Trophoblast cell (in vitro differentiated cells and primary cell): Measurements from ENCODE around the gene OR8G5.
"Not testable (repeated sequence)": the region's sequence is repeated elsewhere in the genome, so short reads cannot be mapped to it uniquely, and the experiment has no call there.

Experiments used
- DNase-seq, 2 donors: peaks; one replicate each; pipeline ENCODE4 v3.0.0-alpha.2; 2016
- H2AFZ ChIP-seq: 2 replicates; pipeline ENCODE4 v1.6.1; 2013; ENCODE audit warnings: low read length, moderate library complexity, mild to moderate bottlenecking; ENCODE audit not compliant: insufficient read depth, poor library complexity
- H2AK5ac ChIP-seq: 2 replicates; pipeline ENCODE4 v1.6.1; 2013; ENCODE audit warnings: mild to moderate bottlenecking, low read length
- H2BK120ac ChIP-seq: 2 replicates; pipeline ENCODE4 v1.6.1; 2013; ENCODE audit warnings: low read length, mild to moderate bottlenecking, moderate library complexity; ENCODE audit not compliant: insufficient read depth, poor library complexity
- H2BK12ac ChIP-seq: 2 replicates; pipeline ENCODE4 v1.6.1; 2013; ENCODE audit warnings: mild to moderate bottlenecking, low read length, moderate library complexity
- H2BK5ac ChIP-seq: 2 replicates; pipeline ENCODE4 v1.6.1; 2013; ENCODE audit warnings: low read length, low read depth, moderate library complexity, mild to moderate bottlenecking; ENCODE audit not compliant: poor library complexity
- H3K14ac ChIP-seq: 2 replicates; pipeline ENCODE4 v1.6.1; 2013; ENCODE audit warnings: mild to moderate bottlenecking, low read length
- H3K18ac ChIP-seq: 2 replicates; pipeline ENCODE4 v1.6.1; 2013; ENCODE audit warnings: mild to moderate bottlenecking, low read length
- H3K23ac ChIP-seq: 2 replicates; pipeline ENCODE4 v1.6.1; 2013; ENCODE audit warnings: low read length
- H3K27ac ChIP-seq: 2 replicates; pipeline ENCODE4 v1.5.1; 2013; ENCODE audit warnings: low read depth, mild to moderate bottlenecking, inconsistent platforms, low read length, moderate library complexity
- H3K27me3 ChIP-seq: 2 replicates; pipeline ENCODE4 v1.6.1; 2013; ENCODE audit warnings: inconsistent platforms, mild to moderate bottlenecking, low read length, moderate library complexity; ENCODE audit not compliant: insufficient read depth
- H3K36me3 ChIP-seq, 2 experiments: 1 replicate in 1 of 2; 2 replicates in 1 of 2; pipeline ENCODE4 v1.6.1; 2013; ENCODE audit warnings: low read length in 2 of 2, mild to moderate bottlenecking in 2 of 2, moderate library complexity in 1 of 2; ENCODE audit not compliant: insufficient read depth in 2 of 2, control insufficient read depth in 1 of 2
- H3K4ac ChIP-seq: 2 replicates; pipeline ENCODE4 v1.6.1; 2013; ENCODE audit warnings: low read depth, mild to moderate bottlenecking, low read length, moderate library complexity
- H3K4me1 ChIP-seq, 2 experiments: 1 replicate in 1 of 2; 2 replicates in 1 of 2; pipeline ENCODE4 v1.6.1; 2013; ENCODE audit warnings: low read length in 2 of 2, mild to moderate bottlenecking in 2 of 2, moderate library complexity in 1 of 2; ENCODE audit not compliant: insufficient read depth in 2 of 2, control insufficient read depth in 1 of 2
- H3K4me2 ChIP-seq: 2 replicates; pipeline ENCODE4 v1.6.1; 2013; ENCODE audit warnings: inconsistent platforms, mild to moderate bottlenecking, low read length, moderate library complexity
- H3K4me3 ChIP-seq: 2 replicates; pipeline ENCODE4 v1.5.1; 2013; ENCODE audit warnings: mild to moderate bottlenecking, low read depth, low read length, inconsistent platforms
- H3K79me1 ChIP-seq: one replicate; pipeline ENCODE4 v1.6.1; 2013; ENCODE audit warnings: low read length
- H3K79me2 ChIP-seq: 2 replicates; pipeline ENCODE4 v1.6.1; 2013; ENCODE audit warnings: low read length, mild to moderate bottlenecking; ENCODE audit not compliant: control insufficient read depth, insufficient read depth, poor library complexity
- H3K9ac ChIP-seq: 2 replicates; pipeline ENCODE4 v1.6.1; 2013; ENCODE audit warnings: mild to moderate bottlenecking, low read length
- H3K9me3 ChIP-seq: 2 replicates; pipeline ENCODE4 v1.6.1; 2013; ENCODE audit warnings: low read depth, mild to moderate bottlenecking, control low read depth, inconsistent platforms, low read length; ENCODE audit not compliant: insufficient read depth
- H4K12ac ChIP-seq: 2 replicates; pipeline ENCODE4 v1.6.1; 2013; ENCODE audit warnings: low read depth, mild to moderate bottlenecking, low read length, moderate library complexity
- H4K8ac ChIP-seq: 2 replicates; pipeline ENCODE4 v1.6.1; 2013; ENCODE audit warnings: low read depth, mild to moderate bottlenecking, low read length, moderate library complexity
- H4K91ac ChIP-seq: one replicate; pipeline ENCODE4 v1.6.1; 2013; ENCODE audit warnings: low read depth, mild to moderate bottlenecking, low read length, moderate library complexity
- WGBS: extraction: QIAGEN DNeasy Blood & Tissue Kit; methylation state at CpG from one replicate; pipeline ENCODE4 v1.1.7; 2013; ENCODE audit warnings: missing lambda C conversion rate; ENCODE audit not compliant: insufficient read length, insufficient coverage; ENCODE audit errors: extremely low coverage; 5-methylcytosine and 5-hydroxymethylcytosine counted together

OR8G5 gene

DNA sequence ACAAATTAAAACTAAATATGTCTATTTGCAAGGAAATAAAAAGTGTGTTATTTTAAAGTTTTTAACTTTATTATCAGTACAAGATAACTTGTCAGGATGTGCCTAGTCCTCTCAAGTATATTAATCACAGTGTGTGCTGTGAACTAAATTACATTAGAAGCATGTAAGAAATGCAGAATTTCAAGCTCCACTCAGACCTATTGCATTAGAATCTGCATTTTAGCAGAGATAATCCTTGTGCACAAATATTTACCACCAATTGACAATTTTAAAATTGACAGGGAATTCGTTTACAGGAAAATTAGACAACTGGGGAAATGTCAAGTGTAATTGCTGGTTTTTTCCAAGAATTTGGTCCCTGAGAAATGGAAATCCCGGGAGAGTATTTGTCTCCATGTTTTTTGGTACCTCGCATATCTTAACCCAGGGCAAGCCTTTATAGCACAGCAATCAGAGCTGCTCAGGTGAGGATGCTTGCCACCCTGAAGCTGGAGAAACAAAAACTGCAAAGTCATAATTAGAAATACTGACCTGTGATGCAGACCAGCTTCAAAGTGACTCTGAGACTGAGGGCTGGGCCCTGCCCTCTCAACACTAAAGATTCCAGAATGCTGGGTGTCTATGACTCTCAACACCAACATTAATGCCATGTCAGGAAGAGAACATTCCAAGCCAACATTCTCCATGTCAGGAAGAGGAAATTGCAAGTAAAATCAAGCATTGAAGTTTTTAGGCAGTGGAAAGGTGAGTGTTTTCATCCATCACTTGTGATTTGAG lies 15.4 kb upstream of the OR8G5 start, which contains the start of gene OR8G1:
Gene OR8G1 (plus strand): TSS at position 475 of the 777 bp plus-strand sequence. CDS start 8,581 bp downstream, outside the sequence.
- H4K12ac ChIP-seq, result no peak within 1 kb of the TSS
- H2BK120ac ChIP-seq, result no peak within 1 kb of the TSS
- H3K4me2 ChIP-seq, result no peak within 1 kb of the TSS
- no peak within 1 kb of the TSS for H2AK5ac ChIP-seq
- H3K14ac ChIP-seq, result no peak within 1 kb of the TSS
- H3K4ac ChIP-seq, result no peak within 1 kb of the TSS
- DNase-seq, result peak; percentile 23 to 92
- no peak within 1 kb of the TSS for H2BK5ac ChIP-seq
- no peaks in the 10 kb centered on the region for H3K36me3 ChIP-seq
- no peaks in the 10 kb centered on the region for H3K27me3 ChIP-seq
- H2BK12ac ChIP-seq, result no peak within 1 kb of the TSS
- H3K4me3 ChIP-seq, result no peak within 1 kb of the TSS
- H3K79me2 ChIP-seq, result no peaks in the 10 kb centered on the region
- H2AFZ ChIP-seq, result no peak within 1 kb of the TSS
- WGBS, result no CpG with 5 or more reads among the region's 3 CpGs
- H3K4me1 ChIP-seq, result no peaks in the 10 kb centered on the region
- no peak within 1 kb of the TSS for H3K18ac ChIP-seq
- H3K23ac ChIP-seq, result no peak within 1 kb of the TSS
- H3K27ac ChIP-seq, result no peak within 1 kb of the TSS
- H4K8ac ChIP-seq, result no peak within 1 kb of the TSS
- no peaks in the 10 kb centered on the region for H3K79me1 ChIP-seq
- no peaks in the 10 kb centered on the region for H3K9me3 ChIP-seq
- no peak within 1 kb of the TSS for H3K9ac ChIP-seq
- no peak within 1 kb of the TSS for H4K91ac ChIP-seq

DNA sequence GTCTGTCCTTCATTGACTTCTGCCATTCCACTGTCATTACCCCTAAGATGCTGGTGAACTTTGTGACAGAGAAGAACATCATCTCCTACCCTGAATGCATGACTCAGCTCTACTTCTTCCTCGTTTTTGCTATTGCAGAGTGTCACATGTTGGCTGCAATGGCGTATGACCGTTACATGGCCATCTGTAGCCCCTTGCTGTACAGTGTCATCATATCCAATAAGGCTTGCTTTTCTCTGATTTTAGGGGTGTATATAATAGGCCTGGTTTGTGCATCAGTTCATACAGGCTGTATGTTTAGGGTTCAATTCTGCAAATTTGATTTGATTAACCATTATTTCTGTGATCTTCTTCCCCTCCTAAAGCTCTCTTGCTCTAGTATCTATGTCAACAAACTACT lies 6.3 kb upstream of the OR8G5 start:
- not testable (repeated sequence) for H4K91ac ChIP-seq, H3K9ac ChIP-seq, H3K23ac ChIP-seq, H2BK120ac ChIP-seq, H3K79me1 ChIP-seq, H3K27ac ChIP-seq, H3K4me2 ChIP-seq, H2AK5ac ChIP-seq, H4K12ac ChIP-seq, H3K36me3 ChIP-seq, H3K4me3 ChIP-seq, H2BK12ac ChIP-seq, DNase-seq, H3K4me1 ChIP-seq, H3K9me3 ChIP-seq, H3K27me3 ChIP-seq, H3K79me2 ChIP-seq, H2AFZ ChIP-seq, H2BK5ac ChIP-seq, H3K4ac ChIP-seq, H3K14ac ChIP-seq, H3K18ac ChIP-seq, H4K8ac ChIP-seq
- no CpG with 5 or more reads among the region's 3 CpGs for WGBS

GRCh38 chr11:124265041-124265440 lies 8.9 kb downstream of the OR8G5 start:
- not testable (repeated sequence) for H3K79me2 ChIP-seq, H2BK5ac ChIP-seq, H3K27ac ChIP-seq, H4K8ac ChIP-seq, H3K4ac ChIP-seq, H3K4me3 ChIP-seq, H3K4me2 ChIP-seq, H3K79me1 ChIP-seq, H3K36me3 ChIP-seq, H4K12ac ChIP-seq, H3K23ac ChIP-seq, H2BK12ac ChIP-seq, H3K18ac ChIP-seq, H3K4me1 ChIP-seq, H2BK120ac ChIP-seq, H3K9me3 ChIP-seq, H2AFZ ChIP-seq, H4K91ac ChIP-seq, H2AK5ac ChIP-seq, H3K27me3 ChIP-seq, H3K14ac ChIP-seq, H3K9ac ChIP-seq
- DNase-seq, result peak in 1 of 2 donors; percentile 14
- WGBS, result no CpG with 5 or more reads among the region's 4 CpGs

DNA sequence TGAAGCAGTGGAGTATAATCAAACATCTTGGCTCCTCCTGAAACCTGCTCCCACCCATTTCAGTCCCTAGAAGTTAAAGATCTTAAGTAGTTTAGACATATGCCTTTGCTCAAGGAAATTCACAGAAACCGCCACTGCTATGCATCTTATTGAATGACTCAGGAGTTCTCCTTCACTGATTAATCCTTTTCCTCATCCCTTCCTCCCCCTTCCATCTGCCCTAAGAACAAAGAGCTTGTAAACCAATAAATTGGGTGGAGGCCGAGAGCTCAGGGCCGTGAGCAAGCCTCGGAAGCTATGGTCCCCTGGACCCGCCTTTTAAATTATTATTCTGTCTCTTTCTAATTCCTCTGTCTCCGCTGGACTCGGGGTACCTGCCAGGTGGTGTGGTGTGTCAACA lies 14.7 kb downstream of the OR8G5 start:
- H3K14ac ChIP-seq, H2AK5ac ChIP-seq, H3K36me3 ChIP-seq, H2BK12ac ChIP-seq, H3K4me2 ChIP-seq, H3K18ac ChIP-seq, H3K4me1 ChIP-seq, H3K4me3 ChIP-seq, DNase-seq, H3K27ac ChIP-seq, H3K9ac ChIP-seq, H3K79me1 ChIP-seq, H2BK120ac ChIP-seq, H3K4ac ChIP-seq, H4K91ac ChIP-seq, H3K79me2 ChIP-seq, H4K8ac ChIP-seq, H3K9me3 ChIP-seq, H2BK5ac ChIP-seq, H3K23ac ChIP-seq, H4K12ac ChIP-seq, H3K27me3 ChIP-seq, H2AFZ ChIP-seq: not testable (repeated sequence)
- WGBS, result no CpG with 5 or more reads among the region's 7 CpGs
